GM20000 (cell line): ENCODE results near the gene FRY.

Experiments used
- DNase-seq: peaks from one replicate; pipeline ENCODE4 v3.0.0; 2012; ENCODE audit warnings: low spot score
- CTCF ChIP-seq: IDR thresholded peaks from 2 replicates; pipeline ENCODE4 v1.5.1; 2012; ENCODE audit warnings: mild to moderate bottlenecking, control low read depth; ENCODE audit errors: extremely low read depth, missing control alignments

FRY gene

GRCh38 chr13:32175307-32175706 is 143.7 kb downstream of the FRY start:
- no peak for TF ChIP-seq CTCF
- no peak for DNase-seq

- DNase-seq = no peak
- no peak for TF ChIP-seq CTCF
Observed at GRCh38 chr13:32175943-32176342, 144.4 kb downstream of the FRY start.

GRCh38 chr13:32176696-32177095 is 145.1 kb downstream of the FRY start:
- DNase-seq = no peak
- TF ChIP-seq CTCF = no peak

GRCh38 chr13:32178763-32179162 is 147.2 kb downstream of the FRY start:
- no peak for TF ChIP-seq CTCF
- no peak for DNase-seq

GRCh38 chr13:32179708-32180107 is 148.1 kb downstream of the FRY start:
- DNase-seq = no peak
- TF ChIP-seq CTCF = no peak

GRCh38 chr13:32187651-32188050 is 156.1 kb downstream of the FRY start:
- no peak for TF ChIP-seq CTCF
- DNase-seq = no peak

GRCh38 chr13:32191452-32191998 is 160.0 kb downstream of the FRY start:
- TF ChIP-seq CTCF = no peak
- DNase-seq = no peak
